ENCODE results near the gene SNX4.
A peak's percentile ranks its signal among the peaks of the same experiment; 100 is the strongest.

SNX4 gene

DNA sequence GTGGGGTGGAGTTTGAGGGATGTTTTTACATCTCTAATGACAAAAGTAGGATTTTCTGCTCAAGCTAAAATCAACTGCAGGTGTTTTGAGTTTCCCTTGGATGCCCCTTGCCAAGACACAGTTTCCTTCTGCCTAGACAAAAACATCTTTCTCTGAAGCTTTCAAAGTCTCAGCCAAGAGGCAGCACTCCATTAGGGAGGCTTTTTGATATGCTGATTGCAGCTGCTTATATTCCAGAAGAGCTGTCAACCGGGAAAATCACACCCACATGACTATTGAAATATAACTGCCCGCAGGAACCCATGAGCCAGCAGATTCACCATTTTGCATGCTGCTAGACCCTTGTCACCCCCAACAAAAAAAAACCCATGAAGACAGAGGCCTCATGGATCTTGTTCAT, 117.4 kb downstream of the SNX4 start (continued):
- TF ChIP-seq, protein P1, sequence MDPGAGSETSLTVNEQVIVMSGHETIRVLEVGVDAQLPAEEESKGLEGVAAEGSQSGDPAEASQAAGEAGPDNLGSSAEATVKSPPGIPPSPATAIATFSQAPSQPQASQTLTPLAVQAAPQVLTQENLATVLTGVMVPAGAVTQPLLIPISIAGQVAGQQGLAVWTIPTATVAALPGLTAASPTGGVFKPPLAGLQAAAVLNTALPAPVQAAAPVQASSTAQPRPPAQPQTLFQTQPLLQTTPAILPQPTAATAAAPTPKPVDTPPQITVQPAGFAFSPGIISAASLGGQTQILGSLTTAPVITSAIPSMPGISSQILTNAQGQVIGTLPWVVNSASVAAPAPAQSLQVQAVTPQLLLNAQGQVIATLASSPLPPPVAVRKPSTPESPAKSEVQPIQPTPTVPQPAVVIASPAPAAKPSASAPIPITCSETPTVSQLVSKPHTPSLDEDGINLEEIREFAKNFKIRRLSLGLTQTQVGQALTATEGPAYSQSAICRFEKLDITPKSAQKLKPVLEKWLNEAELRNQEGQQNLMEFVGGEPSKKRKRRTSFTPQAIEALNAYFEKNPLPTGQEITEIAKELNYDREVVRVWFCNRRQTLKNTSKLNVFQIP (CRISPR knock-in tag; IDR thresholded peaks at IDR 0.05; ENCODE audit: borderline replicate concordance, low read depth): no peak
- no peak for TF ChIP-seq OSR1 (CRISPR knock-in tag; IDR thresholded peaks at IDR 0.05)
- TF ChIP-seq, protein P2, sequence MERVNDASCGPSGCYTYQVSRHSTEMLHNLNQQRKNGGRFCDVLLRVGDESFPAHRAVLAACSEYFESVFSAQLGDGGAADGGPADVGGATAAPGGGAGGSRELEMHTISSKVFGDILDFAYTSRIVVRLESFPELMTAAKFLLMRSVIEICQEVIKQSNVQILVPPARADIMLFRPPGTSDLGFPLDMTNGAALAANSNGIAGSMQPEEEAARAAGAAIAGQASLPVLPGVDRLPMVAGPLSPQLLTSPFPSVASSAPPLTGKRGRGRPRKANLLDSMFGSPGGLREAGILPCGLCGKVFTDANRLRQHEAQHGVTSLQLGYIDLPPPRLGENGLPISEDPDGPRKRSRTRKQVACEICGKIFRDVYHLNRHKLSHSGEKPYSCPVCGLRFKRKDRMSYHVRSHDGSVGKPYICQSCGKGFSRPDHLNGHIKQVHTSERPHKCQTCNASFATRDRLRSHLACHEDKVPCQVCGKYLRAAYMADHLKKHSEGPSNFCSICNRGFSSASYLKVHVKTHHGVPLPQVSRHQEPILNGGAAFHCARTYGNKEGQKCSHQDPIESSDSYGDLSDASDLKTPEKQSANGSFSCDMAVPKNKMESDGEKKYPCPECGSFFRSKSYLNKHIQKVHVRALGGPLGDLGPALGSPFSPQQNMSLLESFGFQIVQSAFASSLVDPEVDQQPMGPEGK (CRISPR knock-in tag; IDR thresholded peaks at IDR 0.05; ENCODE audit: borderline replicate concordance): no peak
- no peak for TF ChIP-seq ZFP30 (CRISPR knock-in tag; IDR thresholded peaks at IDR 0.05)
- no peak for TF ChIP-seq PPARA (CRISPR knock-in tag; IDR thresholded peaks at IDR 0.05; ENCODE audit: borderline replicate concordance)

DNA sequence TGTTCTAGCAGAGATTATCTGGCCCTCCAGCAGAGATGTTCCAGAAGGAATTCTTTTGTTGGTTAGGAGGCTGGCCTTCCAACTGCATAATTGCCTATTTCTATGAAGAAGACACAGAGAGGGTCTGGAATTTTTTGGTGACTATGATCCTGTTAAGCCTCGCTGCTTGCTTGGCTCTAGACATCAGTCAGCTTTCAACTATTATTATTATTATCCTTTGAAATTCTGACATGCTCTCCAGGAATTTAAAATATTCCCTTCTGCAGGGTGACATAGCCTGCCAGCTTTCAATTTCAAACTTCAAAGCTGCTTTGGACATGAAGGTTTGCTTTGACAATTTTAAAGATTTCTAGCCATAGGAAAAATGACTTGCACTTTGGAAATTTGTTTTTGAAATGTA, 118.6 kb downstream of the SNX4 start:
- TF ChIP-seq, protein P3, sequence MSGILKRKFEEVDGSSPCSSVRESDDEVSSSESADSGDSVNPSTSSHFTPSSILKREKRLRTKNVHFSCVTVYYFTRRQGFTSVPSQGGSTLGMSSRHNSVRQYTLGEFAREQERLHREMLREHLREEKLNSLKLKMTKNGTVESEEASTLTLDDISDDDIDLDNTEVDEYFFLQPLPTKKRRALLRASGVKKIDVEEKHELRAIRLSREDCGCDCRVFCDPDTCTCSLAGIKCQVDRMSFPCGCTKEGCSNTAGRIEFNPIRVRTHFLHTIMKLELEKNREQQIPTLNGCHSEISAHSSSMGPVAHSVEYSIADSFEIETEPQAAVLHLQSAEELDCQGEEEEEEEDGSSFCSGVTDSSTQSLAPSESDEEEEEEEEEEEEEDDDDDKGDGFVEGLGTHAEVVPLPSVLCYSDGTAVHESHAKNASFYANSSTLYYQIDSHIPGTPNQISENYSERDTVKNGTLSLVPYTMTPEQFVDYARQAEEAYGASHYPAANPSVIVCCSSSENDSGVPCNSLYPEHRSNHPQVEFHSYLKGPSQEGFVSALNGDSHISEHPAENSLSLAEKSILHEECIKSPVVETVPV (CRISPR knock-in tag; IDR thresholded peaks at IDR 0.05): no peak
- peak; percentile 65 for ATAC-seq

DNA sequence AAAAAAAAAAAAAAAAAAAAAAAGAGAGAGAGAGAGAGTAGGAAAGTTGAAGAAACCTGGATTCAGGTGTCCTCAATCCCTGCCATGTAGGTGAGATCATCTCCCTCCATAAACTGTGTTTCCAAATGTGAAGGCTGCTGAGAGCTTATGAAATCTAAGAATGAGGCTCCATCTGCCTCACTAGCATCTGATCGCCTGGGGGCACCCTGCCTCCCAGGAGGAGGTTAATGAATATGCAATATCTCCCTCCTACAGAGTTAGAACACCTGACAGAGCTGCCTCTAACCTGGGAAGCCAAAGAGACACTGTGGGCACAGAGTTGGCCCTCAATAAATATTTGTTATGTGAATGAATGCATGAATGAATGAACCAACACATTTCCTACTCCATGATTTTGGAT, 121.0 kb downstream of the SNX4 start:
- no peak for TF ChIP-seq ZNF565 (CRISPR knock-in tag; conservative IDR thresholded peaks at IDR 0.05; ENCODE audit: low read depth)
- no peak for TF ChIP-seq ZC3H10 (CRISPR knock-in tag; IDR thresholded peaks at IDR 0.05)
- TF ChIP-seq, protein P2 (CRISPR knock-in tag; IDR thresholded peaks at IDR 0.05; ENCODE audit: borderline replicate concordance): no peak
- TF ChIP-seq, protein P4, sequence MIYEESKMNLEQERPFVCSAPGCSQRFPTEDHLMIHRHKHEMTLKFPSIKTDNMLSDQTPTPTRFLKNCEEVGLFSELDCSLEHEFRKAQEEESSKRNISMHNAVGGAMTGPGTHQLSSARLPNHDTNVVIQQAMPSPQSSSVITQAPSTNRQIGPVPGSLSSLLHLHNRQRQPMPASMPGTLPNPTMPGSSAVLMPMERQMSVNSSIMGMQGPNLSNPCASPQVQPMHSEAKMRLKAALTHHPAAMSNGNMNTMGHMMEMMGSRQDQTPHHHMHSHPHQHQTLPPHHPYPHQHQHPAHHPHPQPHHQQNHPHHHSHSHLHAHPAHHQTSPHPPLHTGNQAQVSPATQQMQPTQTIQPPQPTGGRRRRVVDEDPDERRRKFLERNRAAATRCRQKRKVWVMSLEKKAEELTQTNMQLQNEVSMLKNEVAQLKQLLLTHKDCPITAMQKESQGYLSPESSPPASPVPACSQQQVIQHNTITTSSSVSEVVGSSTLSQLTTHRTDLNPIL (CRISPR knock-in tag; IDR thresholded peaks at IDR 0.05; ENCODE audit: low read depth): no peak
- TF ChIP-seq ARNTL (CRISPR knock-in tag; IDR thresholded peaks at IDR 0.05; ENCODE audit: borderline replicate concordance, low read depth): no peak
- no peak for TF ChIP-seq ESRRG (CRISPR knock-in tag; IDR thresholded peaks at IDR 0.05)
- no peak for ATAC-seq
